ENCODE data around the gene ZNF358. TPM values are rescaled to one million over a fixed set of nuclear protein-coding genes. Genes with fewer than 3 reads are reported as not detected.

ZNF358 gene
- total RNA-seq (2022; extraction: Qiagen RNA extraction; ENCODE audit: low read depth), result 10.7 to 21.1 TPM (median 17.4 TPM) in 5 replicates

GRCh38 chr19:7515645-7516151 lies at the start of gene ZNF358:
Gene ZNF358, plus strand, starts transcription at chr19:7516103. Its CDS starts 3,140 bp downstream, at chr19:7519243.

GRCh38 chr19:7488736-7489353 lies 27.1 kb upstream of the ZNF358 start, which contains the start of gene PEX11G:
Gene PEX11G, minus strand, starts transcription at chr19:7489035. Its CDS starts 25 bp downstream, at chr19:7489010.

GRCh38 chr19:7522072-7522922 lies 6.4 kb downstream of the ZNF358 start, which contains the start of gene MCOLN1:
Gene MCOLN1, plus strand, starts transcription at chr19:7522624. Its CDS starts 127 bp downstream, at chr19:7522751.

GRCh38 chr19:7535047-7535997 lies 19.4 kb downstream of the ZNF358 start, which contains the start of gene PNPLA6:
Gene PNPLA6, plus strand, starts transcription at chr19:7535717. Its CDS starts 72 bp downstream, at chr19:7535789.

Other genes starting within 250 kb of the ZNF358 start
- gene INSR, start 221.7 kb upstream of the ZNF358 start, total RNA-seq (2022; extraction: Qiagen RNA extraction; ENCODE audit: low read depth), result 1.6 to 4.1 TPM (median 2.7 TPM) in 5 replicates
- gene ARHGEF18, start 167.2 kb upstream of the ZNF358 start, total RNA-seq (2022; extraction: Qiagen RNA extraction; ENCODE audit: low read depth), result 39.4 to 76.3 TPM (median 65.4 TPM) in 5 replicates
- 1.6 to 2.7 TPM (median 2.1 TPM) in 5 replicates for gene PEX11G, start 27.1 kb upstream of the ZNF358 start, total RNA-seq (2022; extraction: Qiagen RNA extraction; ENCODE audit: low read depth)
- 6.6 to 14.2 TPM (median 13.6 TPM) in 5 replicates for gene MCOLN1, start 6.5 kb downstream of the ZNF358 start, total RNA-seq (2022; extraction: Qiagen RNA extraction; ENCODE audit: low read depth)
- 20.6 to 42.1 TPM (median 36.0 TPM) in 5 replicates for gene PNPLA6, start 19.6 kb downstream of the ZNF358 start, total RNA-seq (2022; extraction: Qiagen RNA extraction; ENCODE audit: low read depth)
- 2.4 to 6.9 TPM (median 4.3 TPM) in 5 replicates for gene CAMSAP3, start 79.8 kb downstream of the ZNF358 start, total RNA-seq (2022; extraction: Qiagen RNA extraction; ENCODE audit: low read depth)
- gene XAB2, start 113.4 kb downstream of the ZNF358 start, total RNA-seq (2022; extraction: Qiagen RNA extraction; ENCODE audit: low read depth), result 15.8 to 27.9 TPM (median 26.8 TPM) in 5 replicates
- gene PET100, start 113.7 kb downstream of the ZNF358 start, total RNA-seq (2022; extraction: Qiagen RNA extraction; ENCODE audit: low read depth), result 43.5 to 95.4 TPM (median 54.5 TPM) in 5 replicates
- gene PCP2, start 117.6 kb downstream of the ZNF358 start, total RNA-seq (2022; extraction: Qiagen RNA extraction; ENCODE audit: low read depth), result not detected in 5 replicates
- gene STXBP2, start 121.0 kb downstream of the ZNF358 start, total RNA-seq (2022; extraction: Qiagen RNA extraction; ENCODE audit: low read depth), result 26.8 to 46.6 TPM (median 39.2 TPM) in 5 replicates
- not detected in 5 replicates for gene RETN, start 152.9 kb downstream of the ZNF358 start, total RNA-seq (2022; extraction: Qiagen RNA extraction; ENCODE audit: low read depth)
- gene MCEMP1, start 161.0 kb downstream of the ZNF358 start, total RNA-seq (2022; extraction: Qiagen RNA extraction; ENCODE audit: low read depth), result not detected in 5 replicates
- 43.1 to 110 TPM (median 100 TPM) in 5 replicates for gene TRAPPC5, start 164.7 kb downstream of the ZNF358 start, total RNA-seq (2022; extraction: Qiagen RNA extraction; ENCODE audit: low read depth)
- not detected in 5 replicates for gene FCER2, start 186.0 kb downstream of the ZNF358 start, total RNA-seq (2022; extraction: Qiagen RNA extraction; ENCODE audit: low read depth)
- not detected in 5 replicates for gene CLEC4G, start 216.0 kb downstream of the ZNF358 start, total RNA-seq (2022; extraction: Qiagen RNA extraction; ENCODE audit: low read depth)
- not detected in 5 replicates for gene CD209, start 231.4 kb downstream of the ZNF358 start, total RNA-seq (2022; extraction: Qiagen RNA extraction; ENCODE audit: low read depth)
- gene CLEC4M, start 247.1 kb downstream of the ZNF358 start, total RNA-seq (2022; extraction: Qiagen RNA extraction; ENCODE audit: low read depth), result not detected in 5 replicates